Activated CD8-positive, alpha-beta memory T cell treated with anti-CD3 and anti-CD28 coated beads, Interleukin-2, amount 10 ng/mL, durations not matched to agents 7 days and 5 days (primary cell): ENCODE results near the gene CDPF1. TPM values are rescaled to one million over a fixed set of nuclear protein-coding genes. Genes with fewer than 3 reads are reported as not detected.

ENCODE experiments used
- ATAC-seq: fragments of 150-1000 bp; cut with Tn5 transposase; one replicate; pipeline ENCODE4 v1.10.0; 2021; ENCODE audit warnings: moderate library complexity
- CTCF ChIA-PET: fragments of 350-600 bp; sonication (Branson Sonifier 250); formaldehyde crosslinking; loops from one replicate; lab custom pipeline; 2021; ENCODE audit warnings: antibody characterized with exemption; lab: Charles Lee
- DNase-seq: peaks from one replicate; pipeline ENCODE4 v3.0.0-alpha.2; 2020
- H3K27ac Mint-ChIP-seq: one replicate; pipeline ENCODE4 v1.8.0; 2021; ENCODE audit warnings: mild to moderate bottlenecking, mixed read lengths
- H3K27me3 Mint-ChIP-seq: one replicate; pipeline ENCODE4 v1.8.0; 2021; ENCODE audit warnings: mixed read lengths
- H3K36me3 Mint-ChIP-seq: one replicate; pipeline ENCODE4 v1.8.0; 2021; ENCODE audit warnings: mild to moderate bottlenecking, mixed read lengths
- H3K4me1 Mint-ChIP-seq: one replicate; pipeline ENCODE4 v1.8.0; 2021; ENCODE audit warnings: mixed read lengths
- H3K4me3 Mint-ChIP-seq: one replicate; pipeline ENCODE4 v1.8.0; 2021; ENCODE audit warnings: mild to moderate bottlenecking, moderate library complexity, mixed read lengths
- H3K9me3 Mint-ChIP-seq: one replicate; pipeline ENCODE4 v1.8.0; 2022; ENCODE audit warnings: low read depth, mixed read lengths
- total RNA-seq, 2 experiments: library from RNA; stranded (reverse); gene quantifications; one replicate each; pipeline ENCODE4 v1.2.3, GENCODE V29; 2021

Gene CDPF1
- total RNA-seq, 2 experiments from 2014 or later = 11.0 to 11.1 TPM

DNA sequence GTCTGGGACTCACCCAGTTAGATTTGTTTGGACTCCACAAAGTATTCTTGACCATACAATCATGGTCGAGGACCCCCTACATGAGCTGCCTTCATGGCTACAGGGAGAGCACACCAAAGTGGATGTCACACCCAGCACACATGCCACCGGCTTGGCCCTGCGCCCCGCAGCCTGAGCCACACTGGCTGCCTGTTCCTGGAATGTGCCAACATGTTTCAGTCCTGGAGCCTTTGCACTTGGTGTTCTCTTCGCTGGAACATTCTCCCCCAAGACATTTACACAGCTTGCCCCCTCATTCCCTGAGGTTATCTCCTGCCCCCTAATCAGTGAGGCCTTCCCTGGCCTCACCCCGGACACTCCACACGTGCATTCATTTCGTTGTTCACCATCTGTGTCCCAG is 53.8 kb downstream of the CDPF1 start:
- CTCF ChIA-PET = no interaction called here
- Mint-ChIP-seq H3K27ac (peak overlapping the region; percentile 37), H3K27me3 (no peaks in the 10 kb centered on the region), H3K4me1 (peaks cover 17% of the 10 kb centered on the region), H3K4me3 (no peak overlapping the region), H3K36me3 (peaks cover 12% of the 10 kb centered on the region), H3K9me3 (no peaks in the 10 kb centered on the region)
- ATAC-seq (no peak), DNase-seq (no peak)

DNA sequence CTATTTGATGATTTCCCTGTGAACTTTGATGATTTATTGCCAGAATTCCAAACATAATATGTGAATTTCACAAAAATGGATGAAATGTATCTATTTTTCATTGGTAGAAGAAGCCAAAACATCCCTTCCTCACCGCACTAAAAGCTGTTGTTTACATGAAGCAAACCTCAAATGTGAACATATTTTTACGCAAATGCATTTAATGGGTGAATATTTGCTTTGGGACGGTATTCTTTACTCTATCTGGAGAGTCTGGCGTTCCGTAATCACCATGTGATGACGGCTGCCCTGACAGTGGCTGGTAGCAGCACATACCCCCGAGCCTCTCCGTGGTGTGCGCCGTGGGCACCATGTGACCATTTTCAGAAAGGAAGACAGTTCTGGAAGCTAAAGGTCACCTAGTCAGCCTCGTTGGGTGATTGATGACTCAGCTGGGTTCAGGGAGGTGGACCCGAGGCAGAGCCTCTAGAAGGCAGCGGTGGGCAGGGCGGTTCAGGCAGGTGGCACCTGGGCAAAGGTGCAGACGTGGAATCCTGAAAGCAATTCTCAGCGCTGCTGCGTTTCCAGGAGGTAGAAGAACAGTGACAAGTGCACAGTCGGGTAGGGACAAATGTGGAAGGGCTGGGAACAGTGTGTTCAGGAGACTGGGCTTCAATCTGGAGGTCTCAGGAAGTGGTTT is 54.5 kb downstream of the CDPF1 start:
- no peak for ATAC-seq

More for the DNA sequence above, 54.5 kb downstream of the CDPF1 start:
- Mint-ChIP-seq H3K36me3 (peaks cover 12% of the 10 kb centered on the region), H3K4me1 (peaks cover 17% of the 10 kb centered on the region), H3K27me3 (no peaks in the 10 kb centered on the region), H3K27ac (no peak overlapping the region), H3K9me3 (no peaks in the 10 kb centered on the region), H3K4me3 (no peak overlapping the region)
- no peak for DNase-seq
- CTCF ChIA-PET = no interaction called here

Other genes starting within 250 kb of the CDPF1 start
- gene PPARA, start 99.8 kb downstream of the CDPF1 start, total RNA-seq = 10 to 100 TPM; 16.0 to 22.6 TPM
- not detected for gene PKDREJ, start 13.1 kb upstream of the CDPF1 start, total RNA-seq
- 10 to 100 TPM; 35.3 to 37.1 TPM for gene TTC38, start 17.7 kb upstream of the CDPF1 start, total RNA-seq
- 100 to 1,000 TPM in 1 of 2 experiments, 10 to 100 TPM in 1; 91.9 to 101 TPM for gene GTSE1, start 46.6 kb upstream of the CDPF1 start, total RNA-seq
- 10 to 100 TPM; 86.7 to 89.1 TPM for gene TRMU, start 85.4 kb upstream of the CDPF1 start, total RNA-seq